ENCODE results near the gene EPB41L2. TPM values are rescaled to one million over a fixed set of nuclear protein-coding genes. Genes with fewer than 3 reads are reported as not detected.

EPB41L2 gene
- total RNA-seq, 1 experiment from 2014 or later, result 181 TPM

GRCh38 chr6:130853555-130854183 is 209.4 kb downstream of the EPB41L2 start:
- Histone ChIP-seq H3K4me3 (ENCODE audit: low read depth, low read length, poor library complexity, severe bottlenecking) (no peak overlapping the region), H3K36me3 (ENCODE audit: insufficient read depth, low read length, poor library complexity, severe bottlenecking) (peaks cover 16% of the 10 kb centered on the region), H3K9me3 (ENCODE audit: low read depth, low read length, poor library complexity, severe bottlenecking) (peaks cover 2% of the 10 kb centered on the region), H3K4me1 (ENCODE audit: insufficient read depth, low read length, poor library complexity, severe bottlenecking) (peaks cover 3% of the 10 kb centered on the region), H3K27me3 (replicated peaks; ENCODE audit: insufficient read depth, low read depth, low read length, poor library complexity) (no peaks in the 10 kb centered on the region), H3K27ac (ENCODE audit: low read depth, low read length, poor library complexity, severe bottlenecking) (no peak overlapping the region)
- POLR2A ChIA-PET (ENCODE audit: low non-redundant PET), result no interaction called here
- intact Hi-C loops (cut with micrococcal nuclease; ENCODE audit: unreplicated experiment), result no loop called here
- no peak for DNase-seq (ENCODE audit: low spot score)
- no TSS peak for BruUV-seq (replicated peaks)
- CTCF ChIA-PET, result no interaction called here
- TF ChIP-seq CTCF (conservative IDR thresholded peaks at IDR 0.05; ENCODE audit: low read depth, low read length) (no peak), EZH2 (IDR thresholded peaks at IDR 0.05; ENCODE audit: borderline replicate concordance, low read depth, low read length, poor library complexity, severe bottlenecking) (no peak)

DNA sequence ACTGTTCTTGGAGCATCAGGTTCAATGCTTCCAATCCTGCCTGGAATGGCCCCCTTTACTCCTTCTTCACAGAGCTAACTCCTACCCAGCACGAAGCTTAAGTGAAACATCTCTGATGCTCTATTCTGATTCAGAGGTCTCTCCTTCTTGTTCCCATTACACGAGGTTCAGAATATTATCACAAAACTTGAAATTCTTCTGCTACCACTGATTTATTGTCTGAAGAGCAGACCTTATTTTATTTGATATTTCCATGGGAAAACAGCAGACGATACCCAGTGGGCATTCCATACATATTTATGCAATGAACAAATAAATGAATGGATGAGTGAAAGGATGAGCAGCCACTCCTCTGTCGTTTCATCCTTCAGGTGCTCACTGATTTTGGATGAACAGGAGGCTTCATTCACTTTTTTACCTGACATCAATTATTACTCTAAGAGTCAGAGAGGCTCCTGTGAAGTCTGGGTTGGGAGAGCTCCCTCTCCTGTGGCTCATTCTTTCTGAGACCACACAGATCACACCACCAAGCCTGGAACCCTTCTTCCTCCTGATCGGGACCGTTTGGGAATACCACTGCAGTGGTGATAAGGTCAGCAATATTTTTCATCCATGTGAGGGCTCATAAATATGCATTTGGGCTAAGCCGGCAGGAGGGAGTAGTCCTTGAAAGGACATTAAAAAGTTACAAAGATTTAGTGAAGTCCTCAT is 210.0 kb downstream of the EPB41L2 start:
- TF ChIP-seq CTCF (conservative IDR thresholded peaks at IDR 0.05; ENCODE audit: low read depth, low read length) (no peak), EZH2 (IDR thresholded peaks at IDR 0.05; ENCODE audit: borderline replicate concordance, low read depth, low read length, poor library complexity, severe bottlenecking) (no peak)
- CTCF ChIA-PET, result no interaction called here
- Histone ChIP-seq H3K36me3 (ENCODE audit: insufficient read depth, low read length, poor library complexity, severe bottlenecking) (peaks cover 16% of the 10 kb centered on the region), H3K27me3 (replicated peaks; ENCODE audit: insufficient read depth, low read depth, low read length, poor library complexity) (no peaks in the 10 kb centered on the region), H3K27ac (ENCODE audit: low read depth, low read length, poor library complexity, severe bottlenecking) (no peak overlapping the region), H3K9me3 (ENCODE audit: low read depth, low read length, poor library complexity, severe bottlenecking) (peaks cover 2% of the 10 kb centered on the region), H3K4me3 (ENCODE audit: low read depth, low read length, poor library complexity, severe bottlenecking) (no peak overlapping the region), H3K4me1 (ENCODE audit: insufficient read depth, low read length, poor library complexity, severe bottlenecking) (peaks cover 3% of the 10 kb centered on the region)
- no TSS peak for BruUV-seq (replicated peaks)
- DNase-seq (ENCODE audit: low spot score), result no peak
- POLR2A ChIA-PET (ENCODE audit: low non-redundant PET), result no interaction called here
- intact Hi-C loops (cut with micrococcal nuclease; ENCODE audit: unreplicated experiment), result no loop called here

- no TSS peak for BruUV-seq (replicated peaks)
- peaks cover 10% of the 10 kb centered on the region for H3K36me3 ChIP-seq (ENCODE audit: insufficient read depth, low read length, poor library complexity, severe bottlenecking)
- peaks cover 3% of the 10 kb centered on the region for H3K4me1 ChIP-seq (ENCODE audit: insufficient read depth, low read length, poor library complexity, severe bottlenecking)
- peaks cover 2% of the 10 kb centered on the region for H3K9me3 ChIP-seq (ENCODE audit: low read depth, low read length, poor library complexity, severe bottlenecking)
- no peaks in the 10 kb centered on the region for H3K27me3 ChIP-seq (replicated peaks; ENCODE audit: insufficient read depth, low read depth, low read length, poor library complexity)
- DNase-seq (ENCODE audit: low spot score), result no peak
- no peak overlapping the region for H3K4me3 ChIP-seq (ENCODE audit: low read depth, low read length, poor library complexity, severe bottlenecking)
- intact Hi-C loops (cut with micrococcal nuclease; ENCODE audit: unreplicated experiment), result no loop called here
- TF ChIP-seq EZH2 (IDR thresholded peaks at IDR 0.05; ENCODE audit: borderline replicate concordance, low read depth, low read length, poor library complexity, severe bottlenecking) (no peak), CTCF (conservative IDR thresholded peaks at IDR 0.05; ENCODE audit: low read depth, low read length) (no peak)
- no peak overlapping the region for H3K27ac ChIP-seq (ENCODE audit: low read depth, low read length, poor library complexity, severe bottlenecking)
- ChIA-PET POLR2A (ENCODE audit: low non-redundant PET) (no interaction called here), CTCF (no interaction called here)
These were observed 212.0 kb downstream of the EPB41L2 start for GRCh38 chr6:130851026-130851425.
